NCI-H526 treated with DMSO at 0.1 percent for 48 hours (cell line): Measurements from ENCODE around the gene IFNA5.

ENCODE experiments used
- DNase-seq: peaks from one replicate; lab custom pipeline; 2025; lab: John Stamatoyannopoulos, UW

The IFNA5 gene

DNA sequence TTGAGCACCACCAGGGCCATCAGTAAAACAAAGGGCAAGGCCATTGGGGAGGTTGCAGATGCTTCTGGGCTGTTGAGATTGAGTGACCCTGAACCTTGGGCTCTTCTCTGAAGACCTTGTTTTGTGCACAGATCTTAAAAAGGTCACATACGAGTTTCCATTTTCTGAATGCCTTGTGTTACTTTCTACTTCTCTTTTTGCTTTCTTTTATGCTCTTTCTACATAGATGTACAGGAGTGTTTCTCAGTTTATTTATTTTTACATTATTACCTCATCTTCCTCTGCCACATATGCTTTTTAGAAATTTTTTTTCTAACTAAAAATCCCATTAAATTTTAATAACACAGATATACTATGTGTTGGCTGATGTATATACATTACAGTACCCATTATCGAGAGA lies at the start of gene IFNA5:
IFNA5 (minus strand) TSS at position 101 of the 400 bp plus-strand sequence; CDS start at position 44, 57 bp downstream.
- DNase-seq, result no peak

DNA sequence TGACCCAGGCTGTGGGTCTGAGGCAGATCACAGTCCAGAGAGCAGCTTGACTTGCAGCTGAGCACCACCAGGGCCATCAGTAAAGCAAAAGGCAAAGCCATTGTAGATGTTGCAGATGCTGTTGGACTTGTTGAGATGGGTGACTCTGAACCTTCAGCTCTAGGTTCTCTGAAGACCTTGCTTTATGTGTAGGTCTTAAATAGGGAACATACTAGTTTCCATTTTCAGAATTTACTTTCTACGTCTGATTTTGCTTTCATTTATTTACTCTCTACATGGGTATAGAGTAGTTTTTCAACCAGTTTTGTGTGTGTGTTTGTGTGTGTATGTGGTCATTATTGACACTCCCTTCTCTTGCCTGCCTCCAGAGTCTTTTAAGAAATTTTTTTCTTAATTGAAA lies 45.7 kb upstream of the IFNA5 start, which contains the start of gene IFNA6:
IFNA6 (minus strand) TSS at position 101 of the 400 bp plus-strand sequence; CDS start at position 101, 0 bp downstream.
- DNase-seq, result no peak

DNA sequence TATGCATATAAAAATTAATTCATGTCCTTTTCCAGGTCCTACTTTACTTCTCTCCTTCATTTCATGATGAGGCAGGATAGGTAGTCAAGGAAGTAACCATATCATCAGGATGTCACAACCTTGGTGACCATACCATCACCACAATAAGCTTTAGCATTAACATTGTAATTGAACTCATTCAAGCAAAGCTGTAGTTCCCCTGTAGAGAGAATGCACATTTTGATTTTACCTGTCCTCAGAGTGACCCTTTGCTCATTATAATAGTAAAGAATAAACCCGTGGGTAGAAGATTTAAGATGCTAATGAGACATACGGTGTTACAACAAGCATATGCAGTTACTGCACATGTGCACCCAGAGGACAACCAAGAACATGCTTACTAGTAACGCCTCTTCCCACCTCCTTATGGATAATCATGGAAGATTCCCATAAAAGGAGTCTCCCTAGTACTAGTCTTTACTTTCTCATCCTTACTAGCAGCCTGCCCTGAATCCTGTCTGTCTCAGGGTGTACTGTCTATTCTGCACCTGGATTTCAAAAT lies 43.4 kb upstream of the IFNA5 start:
- DNase-seq, result no peak

DNA sequence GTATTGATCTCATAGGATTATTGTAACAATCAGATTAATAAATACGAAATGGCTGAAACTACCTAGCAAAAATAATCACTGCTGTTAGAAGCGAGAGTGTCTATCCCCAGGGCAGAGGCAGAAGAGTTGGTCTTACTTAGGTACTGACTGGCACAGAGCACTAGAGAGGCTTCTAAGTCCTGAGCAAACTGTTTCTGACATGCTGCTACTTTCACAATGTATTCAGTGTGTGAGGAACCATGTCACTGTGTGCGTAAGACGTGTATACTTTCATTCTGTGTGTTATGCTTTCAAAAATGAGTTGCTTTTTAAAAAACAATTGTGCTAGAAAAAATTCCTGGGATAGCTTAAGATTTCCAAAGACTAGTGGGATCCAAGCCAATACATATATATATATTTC lies 35.6 kb upstream of the IFNA5 start:
- DNase-seq, result no peak

DNA sequence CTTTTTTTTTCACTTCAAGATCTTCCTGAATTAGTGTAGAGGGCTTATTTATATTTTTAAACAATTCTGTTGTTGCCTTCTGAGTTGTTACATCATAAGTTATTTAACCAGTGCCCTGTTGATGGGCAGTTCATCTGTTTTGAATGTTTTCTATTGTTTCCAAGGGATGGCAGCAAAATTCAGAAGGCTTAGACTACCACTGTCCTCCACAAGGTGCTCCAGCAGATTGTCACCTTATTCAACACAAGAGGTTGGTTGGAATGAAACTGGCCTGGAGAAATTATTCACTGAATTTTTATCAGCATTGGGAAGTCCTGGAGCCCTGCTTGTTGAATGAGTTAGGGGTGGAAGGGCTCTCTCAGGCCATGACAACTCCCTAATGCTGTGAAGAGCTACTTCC lies 31.3 kb upstream of the IFNA5 start:
- DNase-seq, result no peak

DNA sequence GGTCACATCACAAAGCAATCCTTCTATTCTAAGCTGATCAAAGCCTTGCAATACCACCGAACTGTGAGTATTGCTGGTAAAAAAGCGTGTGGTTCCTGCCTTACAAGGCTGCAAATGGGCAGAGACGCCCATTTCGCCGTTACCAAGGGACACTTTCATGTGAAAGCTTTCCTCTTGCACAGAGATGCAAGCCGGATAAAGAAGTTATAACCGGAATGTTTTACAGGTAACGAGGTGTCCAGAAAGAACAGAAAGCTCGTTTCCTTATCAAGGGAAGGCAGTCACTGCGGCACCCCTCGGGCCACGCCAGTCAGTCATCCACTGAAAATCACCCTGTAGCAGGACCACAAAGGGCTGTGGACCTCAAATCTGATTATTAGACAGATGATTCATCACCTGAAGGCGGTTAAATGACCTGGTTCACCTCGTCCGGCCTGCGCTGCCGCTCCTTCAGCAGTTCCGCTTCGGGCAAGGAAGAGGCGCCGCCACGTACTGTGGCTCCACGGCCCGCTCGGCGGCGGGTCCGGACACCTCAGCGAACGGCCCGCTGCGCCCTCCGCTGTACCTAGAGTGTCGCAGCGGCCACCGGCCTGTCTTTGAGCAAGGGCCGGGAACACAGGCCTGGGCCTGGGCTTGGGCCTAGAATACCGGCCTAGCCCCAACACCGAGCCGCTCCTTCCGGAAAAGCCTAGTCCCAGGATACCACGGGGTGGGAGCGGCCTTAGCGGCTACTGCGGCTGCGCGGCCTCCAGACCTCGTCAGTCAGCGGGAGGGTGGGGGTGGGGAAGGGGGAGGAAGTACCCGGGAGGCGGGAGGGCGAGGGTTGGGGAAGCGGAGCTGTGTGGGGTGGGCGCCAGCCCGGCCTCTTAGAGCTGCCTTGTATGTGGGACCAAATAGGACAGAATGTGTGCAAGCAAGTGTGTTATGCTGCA lies 29.9 kb upstream of the IFNA5 start, which contains the start of gene KLHL9:
KLHL9 (minus strand) TSS at position 704 of the 932 bp plus-strand sequence; CDS start at position 159, 545 bp downstream.
- DNase-seq, result peak; percentile 87

DNA sequence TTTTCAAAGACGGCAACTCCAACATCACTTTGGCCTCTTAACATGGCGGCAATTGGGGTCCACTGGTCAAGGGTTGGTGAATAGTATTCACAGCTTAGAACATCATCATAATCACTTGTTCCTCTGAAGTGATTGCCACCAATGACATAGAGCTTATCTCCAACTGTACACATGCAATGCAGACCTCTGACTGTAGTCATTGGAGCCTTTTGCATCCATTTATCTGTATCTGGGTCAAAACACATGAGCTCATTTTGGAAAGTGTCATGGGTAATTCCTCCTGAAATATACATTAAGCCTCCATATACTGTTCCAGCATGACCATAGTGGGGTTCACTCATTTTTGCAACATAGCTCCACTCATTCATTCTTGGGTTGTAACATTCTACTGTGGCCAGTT lies 28.1 kb upstream of the IFNA5 start:
- DNase-seq, result no peak

DNA sequence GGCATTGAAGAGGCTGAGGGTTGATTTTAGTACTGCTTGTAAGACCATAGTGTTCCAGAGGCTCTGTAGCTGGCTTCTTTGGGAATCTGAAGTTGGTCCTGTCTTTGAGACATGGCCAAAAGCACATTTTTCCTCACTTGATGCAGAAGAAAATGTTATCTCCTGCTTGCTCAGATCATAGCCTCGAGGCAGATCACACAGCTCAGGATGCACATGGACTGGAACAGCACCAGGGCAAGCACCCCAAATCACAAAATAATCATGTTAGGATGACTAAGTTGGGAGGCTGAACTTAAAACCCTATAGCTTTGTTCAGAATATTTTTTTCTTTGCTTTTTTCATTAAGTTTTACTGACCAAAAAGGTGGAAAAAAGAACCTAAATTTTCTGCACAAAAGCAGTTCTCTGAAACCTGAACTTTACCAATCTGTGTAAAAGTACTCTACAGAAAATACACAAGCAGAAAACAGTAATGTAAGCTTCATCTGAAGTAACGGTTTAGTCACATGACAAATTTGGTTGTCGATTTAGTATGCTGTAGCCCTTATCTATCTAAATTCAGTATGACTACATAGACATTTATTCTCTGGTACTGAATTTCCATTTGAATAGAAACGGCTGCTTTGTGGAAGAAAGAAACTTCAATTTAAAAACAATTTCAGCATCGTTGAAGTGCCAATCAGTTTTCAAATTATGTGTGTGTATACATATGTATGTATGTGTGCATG lies 26.7 kb upstream of the IFNA5 start:
- DNase-seq, result no peak

DNA sequence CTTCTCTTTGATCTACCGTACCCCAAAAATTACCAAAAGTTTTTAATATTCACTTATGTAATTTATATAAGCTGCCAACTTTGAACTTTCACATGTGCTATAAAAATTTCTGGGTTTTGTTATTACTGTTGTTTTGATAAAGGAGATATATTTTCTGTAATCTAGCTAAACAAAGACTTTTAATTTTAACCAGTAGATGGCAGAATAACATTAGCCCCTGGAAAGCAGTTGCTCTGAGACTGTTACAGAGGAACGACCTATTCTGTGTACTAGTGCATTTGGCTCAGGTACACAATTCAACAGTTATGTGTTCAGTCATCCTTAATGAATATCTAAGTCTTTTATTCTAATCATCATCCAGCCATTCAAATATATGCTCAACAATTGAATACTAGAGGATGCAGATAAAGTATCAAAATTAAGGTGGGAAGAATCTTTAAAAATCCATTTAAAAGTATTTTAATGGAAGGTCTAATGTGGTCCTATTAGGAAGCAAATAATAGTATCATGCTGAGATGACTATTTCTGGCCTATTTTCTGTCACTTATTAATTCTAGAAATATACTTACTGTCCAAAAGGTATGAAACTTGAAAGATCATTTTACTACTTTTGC lies 21.5 kb upstream of the IFNA5 start:
- DNase-seq, result peak; percentile 73

DNA sequence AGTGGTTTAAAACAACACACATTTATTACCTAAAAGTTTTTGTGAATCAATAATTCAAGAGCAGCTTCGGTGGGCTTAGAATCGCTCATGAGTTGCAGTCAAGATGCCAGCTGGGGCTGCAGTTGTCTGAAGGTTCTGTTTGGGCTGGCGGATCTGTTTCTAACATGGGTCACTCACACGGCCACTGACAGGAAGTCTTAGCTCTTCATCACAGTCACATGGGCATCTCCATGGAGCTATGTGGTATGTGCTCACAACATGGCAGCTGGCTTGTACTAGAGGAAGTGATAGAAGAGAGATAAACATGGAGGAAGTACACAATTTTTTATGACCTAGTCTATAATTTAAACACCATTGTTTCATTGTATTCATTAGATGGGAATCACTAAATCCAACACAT lies 18.9 kb upstream of the IFNA5 start:
- DNase-seq, result no peak

DNA sequence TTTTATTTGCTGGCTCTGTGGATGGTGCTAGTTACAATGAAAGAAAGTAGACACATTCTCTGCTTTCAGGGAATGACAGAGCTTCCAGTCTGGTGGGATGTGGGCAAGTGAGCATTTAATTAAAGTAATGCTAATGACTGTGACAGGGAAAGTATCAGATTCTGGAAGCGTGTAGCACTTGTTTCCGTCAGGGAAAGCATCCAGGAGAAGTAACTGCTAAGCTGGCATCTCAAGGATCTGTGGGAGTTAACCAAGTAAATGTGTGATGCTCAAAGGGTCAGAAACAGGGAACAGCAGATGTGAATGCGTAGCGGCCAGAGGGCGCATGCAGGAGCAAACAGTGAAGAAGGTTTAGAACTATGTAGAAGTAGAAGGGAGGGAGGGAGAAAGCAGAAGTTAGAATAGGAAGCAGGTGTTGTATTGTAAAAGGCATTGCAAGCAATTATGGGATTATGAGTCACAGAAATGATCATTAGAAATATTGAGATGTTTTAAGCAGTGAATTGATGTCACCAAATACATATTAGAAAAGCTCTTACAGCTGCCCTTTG lies 17.9 kb upstream of the IFNA5 start:
- DNase-seq, result no peak

DNA sequence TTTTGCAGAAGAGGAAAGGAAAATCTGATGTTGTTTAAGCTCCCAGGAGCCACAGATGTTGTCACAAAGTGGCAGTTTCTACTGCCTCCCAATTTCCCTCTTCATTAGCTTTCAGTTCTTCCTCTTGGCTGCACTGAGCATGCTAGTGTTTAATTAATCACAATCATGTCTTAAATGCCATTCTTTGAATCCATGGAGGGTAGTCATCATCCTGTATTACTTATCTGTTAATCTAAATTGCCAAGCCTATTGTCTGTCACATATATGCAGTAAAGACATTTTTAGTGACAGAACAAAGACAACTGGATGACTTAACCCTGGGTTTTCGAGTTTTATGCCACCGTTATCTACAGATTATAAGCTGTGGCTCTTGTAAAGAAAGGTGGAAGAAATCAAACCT lies 15.4 kb upstream of the IFNA5 start:
- DNase-seq, result no peak

DNA sequence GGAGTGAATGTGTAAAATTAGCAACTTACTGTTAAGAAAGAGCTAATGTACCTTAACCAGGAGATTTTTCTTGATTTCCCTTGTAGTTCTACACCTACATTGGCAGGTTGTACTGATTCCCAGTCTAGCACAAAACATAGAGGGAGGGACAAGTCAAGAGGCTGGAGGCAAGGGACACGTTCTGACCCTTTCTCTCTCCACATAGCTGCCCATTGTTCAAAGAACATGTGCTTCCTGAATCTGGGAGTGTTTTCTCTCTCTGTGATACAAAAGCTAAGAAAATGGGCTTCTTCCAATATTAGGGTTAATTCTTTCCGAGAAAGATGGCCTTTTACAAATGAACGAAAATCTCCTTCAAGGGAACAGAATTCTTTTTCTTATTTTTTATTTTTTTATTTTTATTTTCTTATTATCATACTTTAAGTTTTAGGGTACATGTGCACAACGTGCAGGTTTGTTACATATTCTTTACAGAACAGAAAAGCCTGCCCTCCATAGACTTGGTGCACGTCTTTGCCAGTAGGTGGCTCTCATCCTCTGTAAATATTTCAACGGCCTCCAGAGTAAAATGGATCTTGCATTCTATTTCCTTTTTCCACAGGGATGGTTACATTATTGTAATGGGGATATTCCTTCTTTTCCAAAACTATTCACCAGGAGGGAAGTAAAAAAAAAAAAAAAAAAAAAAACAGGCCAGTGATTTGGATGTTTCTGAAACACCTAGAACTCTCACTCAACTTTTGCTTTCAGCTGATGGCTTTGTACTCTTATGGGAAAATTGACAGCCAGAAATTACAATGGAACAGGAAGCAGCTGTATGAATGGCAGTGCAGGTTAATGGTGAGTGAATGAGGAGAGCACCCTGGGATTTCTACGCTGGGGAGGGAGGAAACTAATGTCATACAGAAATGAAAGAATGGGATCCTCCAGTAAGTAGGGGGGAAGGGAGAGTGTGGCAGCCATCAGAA lies 13.1 kb upstream of the IFNA5 start:
- peak; percentile 37 for DNase-seq

DNA sequence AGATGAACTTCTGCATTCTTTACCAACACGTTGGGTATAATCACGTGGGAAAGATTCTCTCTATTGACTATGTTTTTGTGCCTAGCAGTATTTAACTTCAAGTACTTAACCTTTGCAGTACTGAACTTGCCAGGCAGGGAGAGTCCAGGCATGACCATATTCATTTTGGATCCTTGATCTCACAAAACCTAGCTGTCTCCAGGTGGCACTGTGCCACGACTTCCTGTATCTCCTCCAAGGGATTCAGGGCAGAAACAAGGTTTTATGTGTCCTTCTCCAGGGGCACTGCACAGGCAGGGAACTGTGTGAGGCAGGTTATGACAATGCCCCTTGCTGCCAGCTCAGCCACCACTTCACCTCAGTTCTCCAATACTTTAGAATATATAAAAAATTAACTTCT lies 11.7 kb upstream of the IFNA5 start:
- no peak for DNase-seq

DNA sequence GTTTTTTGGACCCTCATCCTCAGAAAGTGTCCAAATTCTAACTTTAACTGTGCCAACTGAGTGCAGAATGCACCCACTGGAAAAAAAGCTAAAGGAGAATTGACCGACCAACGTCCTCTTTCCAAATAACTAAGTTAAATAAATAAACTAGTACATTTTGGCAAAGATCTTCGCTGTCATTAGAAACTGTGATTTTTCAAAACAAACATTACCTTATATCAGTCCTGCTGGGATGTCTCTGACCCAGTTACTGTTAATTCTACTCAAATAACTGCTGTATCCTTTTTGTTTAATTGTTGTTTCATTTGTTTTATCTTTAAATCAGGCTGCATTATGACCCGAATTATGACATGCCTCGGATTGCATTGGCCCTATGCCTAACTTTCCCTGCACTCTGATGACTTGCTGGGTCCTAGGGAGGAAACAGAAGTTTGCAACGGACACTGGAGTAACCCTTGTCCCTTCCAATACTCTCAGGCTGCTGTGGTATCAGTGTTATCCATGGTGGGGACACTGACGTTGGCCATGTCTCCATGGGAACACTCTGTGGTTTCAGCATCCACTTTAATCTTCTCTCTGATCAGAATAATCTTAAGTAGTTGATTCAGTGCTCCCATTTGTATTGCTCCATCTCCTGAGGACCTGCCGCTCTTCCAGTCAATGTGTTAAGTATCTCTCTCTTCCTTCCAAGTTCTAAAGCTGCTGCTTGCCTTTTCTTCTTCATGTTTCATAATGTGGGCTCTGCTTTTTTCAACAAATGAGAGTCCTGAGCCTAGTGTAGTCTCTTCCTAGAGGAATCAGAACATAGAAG lies 11.1 kb upstream of the IFNA5 start:
- no peak for DNase-seq

DNA sequence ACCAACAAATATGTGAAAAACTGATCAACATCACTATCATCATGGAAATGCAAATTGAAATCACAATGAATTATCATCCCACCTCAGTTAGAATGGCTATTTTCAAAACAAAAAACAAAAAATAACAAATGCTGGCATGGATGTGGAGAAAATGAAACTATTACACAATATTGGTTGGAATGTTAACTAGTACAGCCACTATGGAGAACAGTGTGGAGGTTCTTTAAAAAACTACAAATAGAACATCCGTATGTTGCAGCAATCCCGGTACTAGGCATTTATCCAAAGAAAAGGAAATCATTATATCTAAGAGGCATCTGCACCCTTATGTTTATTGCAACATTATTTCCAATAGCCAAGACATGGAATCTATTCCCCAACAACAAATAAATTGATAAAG lies 9.0 kb upstream of the IFNA5 start:
- no peak for DNase-seq

DNA sequence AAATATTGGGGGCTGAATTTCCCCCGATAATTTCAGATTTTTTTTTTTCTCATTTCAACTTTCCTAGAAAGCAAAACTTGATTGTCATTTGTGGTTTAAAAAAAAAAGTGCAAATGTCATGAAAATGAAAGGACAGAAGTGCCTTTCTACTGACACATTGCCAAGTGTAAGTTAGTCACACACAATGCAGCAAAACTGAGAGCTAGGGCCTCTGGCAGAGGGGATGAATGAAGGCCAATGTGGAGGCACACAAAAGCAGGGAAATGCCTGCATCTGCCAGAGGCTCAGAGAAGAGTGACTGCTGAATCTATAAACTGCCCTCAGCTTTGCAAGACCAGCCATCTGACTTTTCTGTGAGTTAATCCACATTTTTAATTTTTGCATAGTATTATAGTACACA lies 6.8 kb upstream of the IFNA5 start:
- DNase-seq, result no peak

DNA sequence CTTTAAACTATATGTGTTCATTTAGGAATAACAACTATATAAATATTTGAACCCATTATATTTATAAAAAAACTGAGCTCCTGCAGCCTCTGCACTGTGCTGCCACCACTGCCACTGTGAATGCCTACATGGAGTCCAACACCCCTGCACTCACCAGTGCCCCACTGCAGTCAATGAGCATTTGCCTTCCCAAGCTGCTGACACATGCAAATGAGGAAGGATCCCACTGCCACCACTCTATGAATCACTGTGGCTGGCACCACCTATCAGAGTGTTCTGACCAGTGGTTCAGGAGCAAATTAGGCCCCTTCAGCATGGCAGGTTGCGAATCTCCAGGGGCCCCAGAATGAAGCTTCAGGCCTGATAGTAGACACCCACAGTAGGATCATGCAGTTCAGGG lies 9.1 kb downstream of the IFNA5 start:
- no peak for DNase-seq

DNA sequence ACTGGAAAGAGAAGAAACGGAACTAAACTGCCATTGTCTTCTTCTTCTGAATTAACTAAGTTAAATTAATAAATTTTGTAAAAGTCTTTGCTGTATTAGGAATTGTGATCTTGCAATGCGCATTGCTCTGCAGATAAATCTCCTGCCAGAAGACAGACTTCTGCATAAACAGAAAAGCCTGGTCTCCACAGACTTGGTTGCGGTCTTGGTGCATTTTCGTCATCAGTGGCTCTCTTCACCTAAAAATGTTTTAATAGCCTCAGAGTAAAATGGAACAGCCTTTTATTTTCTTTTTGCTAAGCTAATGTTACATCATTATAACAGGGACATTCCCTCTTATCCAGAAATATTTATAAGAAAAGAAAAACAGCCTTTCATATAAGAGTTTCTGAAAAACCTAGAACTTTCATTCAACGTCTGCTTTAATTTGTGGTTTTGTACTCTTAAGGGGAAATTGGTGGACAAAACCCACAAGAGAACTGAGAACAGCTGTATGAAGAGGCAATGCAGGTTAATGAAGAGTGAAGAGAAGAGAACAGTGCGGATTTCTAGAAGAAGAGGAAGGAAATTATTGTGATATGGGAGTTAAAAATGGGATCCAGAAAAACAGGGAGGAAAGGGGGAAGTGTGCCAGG lies 10.1 kb downstream of the IFNA5 start:
- no peak for DNase-seq
